Measurements from ENCODE around the gene ZNF385A. TPM values are rescaled to one million over a fixed set of nuclear protein-coding genes. Genes with fewer than 3 reads are reported as not detected.

The ZNF385A gene
- total and polyA plus RNA-seq, 2 of the 8 experiments (the other 6 are each of a cell fraction or from before 2014, with no cell fraction given), result 5.2 to 14.3 TPM

DNA sequence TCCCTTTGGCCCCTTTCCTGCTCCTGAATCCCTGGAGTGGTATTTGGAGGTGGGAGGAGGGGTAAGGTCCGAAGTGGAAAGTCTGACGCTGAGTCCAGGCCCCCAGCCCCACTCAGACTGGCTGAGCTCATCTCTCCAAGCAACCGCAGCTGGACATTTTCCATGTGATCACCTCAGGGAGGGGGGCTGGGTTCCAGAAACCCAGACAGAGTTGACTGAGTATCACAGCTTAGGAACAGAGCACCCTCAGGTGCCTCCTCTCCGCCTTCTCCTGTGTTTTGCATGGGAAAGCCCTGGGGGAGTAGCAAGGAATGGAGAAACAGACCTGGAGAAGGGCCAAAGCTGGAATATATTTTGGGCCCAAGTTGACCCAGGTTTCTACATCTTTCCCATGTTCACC, 42.6 kb upstream of the ZNF385A start:
- Histone ChIP-seq H3K4me2 (ENCODE audit: insufficient read depth in 1 of 2, low read depth in 2 of 2, low read length in 2 of 2) (no peak overlapping the region), H3K79me1 (ENCODE audit: low read depth, low read length) (no peaks in the 10 kb centered on the region), H3K9ac (replicated peaks in 1 of 4; ENCODE audit: extremely low read depth in 1 of 4, low read depth in 3 of 4, low read length in 3 of 4) (no peak overlapping the region), H3K9me3 (ENCODE audit: insufficient read depth in 2 of 2, low read depth in 1 of 2, low read length in 1 of 2) (no peaks in the 10 kb centered on the region), H4K20me1 (replicated peaks in 1 of 2; ENCODE audit: control insufficient read depth in 1 of 2, insufficient read depth in 2 of 2, low read length in 2 of 2) (no peaks in the 10 kb centered on the region), H3K56ac (replicated peaks; ENCODE audit: insufficient read length, low read depth, low read length) (no peak overlapping the region), H3K4ac (replicated peaks; ENCODE audit: insufficient read length, low read depth, low read length) (no peak overlapping the region), H3K18ac (ENCODE audit: extremely low read depth, low read length) (no peak overlapping the region), H2BK120ac (replicated peaks; ENCODE audit: low read depth, low read length) (no peak overlapping the region), H3K23me2 (ENCODE audit: low read depth, low read length) (no peaks in the 10 kb centered on the region; the same call in 1 of the 2 replicates), H3K27ac (ENCODE audit: low read depth, low read length) (no peak overlapping the region), H4K91ac (replicated peaks; ENCODE audit: insufficient read length, low read length) (no peak overlapping the region), H2BK20ac (ENCODE audit: low read length) (no peak overlapping the region), H2AFZ (ENCODE audit: low read length) (no peak overlapping the region), H2AK5ac (ENCODE audit: low read depth, low read length) (no peak overlapping the region), H3K4me3 (ENCODE audit: extremely low read depth in 1 of 4, insufficient read depth in 2 of 4, low read depth in 3 of 4, low read length in 4 of 4) (no peak overlapping the region), H4K8ac (ENCODE audit: extremely low read depth, insufficient read depth, low read length) (no peak overlapping the region), H3K79me2 (ENCODE audit: control insufficient read depth in 1 of 2, insufficient read depth in 2 of 2, low read length in 2 of 2) (no peaks in the 10 kb centered on the region), H4K5ac (ENCODE audit: insufficient read length, low read depth, low read length) (no peak overlapping the region), H3K23ac (ENCODE audit: insufficient read length) (no peak overlapping the region), H2BK15ac (ENCODE audit: low read length) (no peak overlapping the region), H3K36me3 (ENCODE audit: control insufficient read depth in 2 of 4, insufficient read depth in 4 of 4, low read length in 3 of 4) (no peaks in the 10 kb centered on the region), H3K14ac (ENCODE audit: insufficient read length) (no peak overlapping the region), H3K4me1 (replicated peaks in 1 of 4; ENCODE audit: control insufficient read depth in 3 of 4, insufficient read depth in 4 of 4, low read length in 3 of 4) (peaks cover 0 to 11% (median 6%) of the 10 kb centered on the region in 4 experiments; a peak in 6 of 7 replicates), H3K27me3 (replicated peaks in 1 of 4; ENCODE audit: control insufficient read depth in 3 of 4, extremely low read depth in 1 of 4, insufficient read depth in 3 of 4, low read length in 3 of 4) (peaks cover 0 to 28% (median 23%) of the 10 kb centered on the region in 4 experiments; a peak in 6 of 7 replicates), H2BK12ac (ENCODE audit: low read depth, low read length) (no peak overlapping the region), H2BK5ac (ENCODE audit: low read depth, low read length) (no peak overlapping the region)
- no peak for DNase-seq (ENCODE audit: low read depth in 1 of 2, low spot score in 2 of 2)
- ChIA-PET CTCF (ENCODE audit: partially characterized antibody) (interaction anchor here (0.8 to 26.1 kb wide), 8 partner anchors 11 to 100 kb away, joined by 3 to 742 read pairs (median 18); partner anchors contain the start of gene ITGA5), POLR2A (ENCODE audit: partially characterized antibody) (interaction anchor here (1.6 kb wide), 1 partner anchor 9 kb away, joined by 4 read pairs; no protein-coding TSS in a partner anchor)
- no peak for FAIRE-seq
- WGBS, 2 experiments (ENCODE audit: extremely low coverage in 1 of 2, insufficient coverage in 1 of 2, insufficient read length in 1 of 2, insufficient replicate concordance in 2 of 2, low coverage in 1 of 2, low lambda C conversion rate in 2 of 2, missing lambda C conversion rate in 1 of 2), result 94% methylated on average over 4 of the region's 4 CpGs; no CpG with 5 or more reads in 1 of the 2 experiments
- TF ChIP-seq EGR1 (IDR thresholded peaks at IDR 0.05; ENCODE audit: borderline replicate concordance, low read depth, low read length) (no peak), KDM1A (IDR thresholded peaks at IDR 0.05; ENCODE audit: borderline replicate concordance, low read length) (no peak), TEAD4 (IDR thresholded peaks at IDR 0.05; ENCODE audit: low read depth, low read length) (no peak), SAP30 (IDR thresholded peaks at IDR 0.05; ENCODE audit: insufficient read depth, insufficient replicate concordance, low read length) (no peak), ATF3 (IDR thresholded peaks at IDR 0.05; ENCODE audit: insufficient read depth, low read depth, low read length) (no peak)
- TF ChIP-seq, protein P1, sequence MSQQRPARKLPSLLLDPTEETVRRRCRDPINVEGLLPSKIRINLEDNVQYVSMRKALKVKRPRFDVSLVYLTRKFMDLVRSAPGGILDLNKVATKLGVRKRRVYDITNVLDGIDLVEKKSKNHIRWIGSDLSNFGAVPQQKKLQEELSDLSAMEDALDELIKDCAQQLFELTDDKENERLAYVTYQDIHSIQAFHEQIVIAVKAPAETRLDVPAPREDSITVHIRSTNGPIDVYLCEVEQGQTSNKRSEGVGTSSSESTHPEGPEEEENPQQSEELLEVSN (IDR thresholded peaks at IDR 0.05), result no peak
